Measurements from ENCODE around the gene PFKFB3. TPM values are rescaled to one million over a fixed set of nuclear protein-coding genes. Genes with fewer than 3 reads are reported as not detected.

The PFKFB3 gene
- total and polyA plus RNA-seq, 2 experiments from 2014 or later = 21.6 to 26.2 TPM

GRCh38 chr10:6221192-6221940, 18.6 kb downstream of the PFKFB3 start:
- Histone ChIP-seq H3K9me2 (replicated peaks; ENCODE audit: insufficient read depth) (no peaks in the 10 kb centered on the region), H3K9me3 (ENCODE audit: low read depth) (no peaks in the 10 kb centered on the region), H2AFZ (no peak overlapping the region), H3K27me3 (no peaks in the 10 kb centered on the region), H3K4me3 (no peak overlapping the region), H3K79me2 (no peaks in the 10 kb centered on the region), H3K36me3 (replicated peaks; ENCODE audit: insufficient read depth, low read depth) (no peaks in the 10 kb centered on the region), H3K27ac (no peak overlapping the region), H3K4me2 (no peak overlapping the region), H4K20me1 (ENCODE audit: insufficient read depth, poor library complexity, severe bottlenecking) (no peaks in the 10 kb centered on the region), H3K4me1 (ENCODE audit: insufficient read depth) (no peaks in the 10 kb centered on the region)
- TF ChIP-seq EZH2phosphoT487 (IDR thresholded peaks at IDR 0.05; ENCODE audit: low read depth, severe bottlenecking, unreplicated experiment) (no peak), EZH2 (IDR thresholded peaks at IDR 0.05; ENCODE audit: borderline replicate concordance) (no peak)
- DNase-seq (ENCODE audit: low spot score) = no peak
- WGBS (ENCODE audit: low lambda C conversion rate, missing lambda C conversion rate) = 94% methylated on average over 24 of the region's 30 CpGs

DNA sequence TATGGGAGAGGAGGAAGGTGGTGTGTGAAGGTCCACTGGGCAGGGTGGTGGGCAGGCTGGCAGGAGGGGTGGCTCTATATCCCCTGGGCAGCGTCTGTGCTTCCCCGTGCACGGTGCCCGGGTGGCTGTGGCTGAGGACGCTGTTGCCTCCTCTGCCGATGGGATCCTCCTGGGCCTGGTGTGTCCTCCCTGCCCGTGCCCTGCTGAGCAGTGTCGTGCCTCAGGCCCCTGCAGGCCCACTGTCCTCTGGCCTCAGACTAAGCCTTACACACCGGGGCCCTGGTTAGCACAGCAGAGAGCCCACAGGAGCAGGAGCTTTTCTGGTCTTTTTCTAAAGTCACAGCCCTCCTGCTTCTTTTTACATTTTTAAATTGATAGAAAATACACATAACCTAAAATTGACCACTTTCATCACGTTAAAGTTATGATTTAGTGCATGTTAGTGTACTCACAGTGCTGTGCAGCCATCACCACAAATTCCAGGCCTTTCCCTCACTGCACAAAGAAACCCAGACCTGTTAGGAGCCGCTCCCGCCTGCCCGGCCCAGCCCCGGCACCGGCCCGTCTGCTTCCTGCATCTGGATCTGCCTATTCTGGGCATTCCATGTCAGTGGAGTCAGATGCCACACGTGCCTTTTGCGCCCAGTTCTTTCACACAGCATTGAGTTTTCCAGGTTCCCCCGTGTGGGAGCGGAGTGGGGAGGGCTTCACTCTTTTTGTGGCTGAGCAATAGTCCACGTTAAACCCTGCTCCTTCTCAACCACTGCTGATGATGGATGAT, 19.4 kb downstream of the PFKFB3 start:
- DNase-seq (ENCODE audit: low spot score) = no peak
- H2AFZ ChIP-seq = no peak overlapping the region
- no peaks in the 10 kb centered on the region for H3K36me3 ChIP-seq (replicated peaks; ENCODE audit: insufficient read depth, low read depth)
- no peak overlapping the region for H3K4me2 ChIP-seq
- no peaks in the 10 kb centered on the region for H3K79me2 ChIP-seq
- no peaks in the 10 kb centered on the region for H3K27me3 ChIP-seq
- H3K9me3 ChIP-seq (ENCODE audit: low read depth) = no peaks in the 10 kb centered on the region
- H3K4me3 ChIP-seq = no peak overlapping the region
- H3K4me1 ChIP-seq (ENCODE audit: insufficient read depth) = no peaks in the 10 kb centered on the region
- H3K9me2 ChIP-seq (replicated peaks; ENCODE audit: insufficient read depth) = no peaks in the 10 kb centered on the region
- 77% methylated on average over 21 of the region's 21 CpGs for WGBS (ENCODE audit: low lambda C conversion rate, missing lambda C conversion rate)
- H4K20me1 ChIP-seq (ENCODE audit: insufficient read depth, poor library complexity, severe bottlenecking) = no peaks in the 10 kb centered on the region
- H3K27ac ChIP-seq = no peak overlapping the region
- TF ChIP-seq CTCF (IDR thresholded peaks at IDR 0.05; ENCODE audit: poor library complexity) (no peak), EZH2 (IDR thresholded peaks at IDR 0.05; ENCODE audit: borderline replicate concordance) (no peak), EZH2phosphoT487 (IDR thresholded peaks at IDR 0.05; ENCODE audit: low read depth, severe bottlenecking, unreplicated experiment) (no peak)

- no peaks in the 10 kb centered on the region for H3K9me2 ChIP-seq (replicated peaks; ENCODE audit: insufficient read depth)
Measured at GRCh38 chr10:6222755-6223154, 20.0 kb downstream of the PFKFB3 start.

More at GRCh38 chr10:6222755-6223154, 20.0 kb downstream of the PFKFB3 start:
- no peaks in the 10 kb centered on the region for H3K4me1 ChIP-seq (ENCODE audit: insufficient read depth)
- DNase-seq (ENCODE audit: low spot score) = no peak
- no peak overlapping the region for H3K27ac ChIP-seq
- H3K36me3 ChIP-seq (replicated peaks; ENCODE audit: insufficient read depth, low read depth) = no peaks in the 10 kb centered on the region
- WGBS (ENCODE audit: low lambda C conversion rate, missing lambda C conversion rate) = 91% methylated on average over 19 of the region's 19 CpGs
- no peak for TF ChIP-seq CTCF (IDR thresholded peaks at IDR 0.05; ENCODE audit: poor library complexity)
- no peak for TF ChIP-seq EZH2 (IDR thresholded peaks at IDR 0.05; ENCODE audit: borderline replicate concordance)
- TF ChIP-seq EZH2phosphoT487 (IDR thresholded peaks at IDR 0.05; ENCODE audit: low read depth, severe bottlenecking, unreplicated experiment) = no peak
- H3K79me2 ChIP-seq = no peaks in the 10 kb centered on the region
- H4K20me1 ChIP-seq (ENCODE audit: insufficient read depth, poor library complexity, severe bottlenecking) = no peaks in the 10 kb centered on the region
- no peak overlapping the region for H3K4me2 ChIP-seq
- H3K9me3 ChIP-seq (ENCODE audit: low read depth) = no peaks in the 10 kb centered on the region
- H2AFZ ChIP-seq = no peak overlapping the region
- no peaks in the 10 kb centered on the region for H3K27me3 ChIP-seq
- no peak overlapping the region for H3K4me3 ChIP-seq
